DND-41 (cell line): ENCODE measurements around the gene HOXD8.
A peak's percentile ranks its signal among the peaks of the same experiment; 100 is the strongest.

Experiments used
- ATAC-seq: fragments of 200-7000 bp; cut with Tn5 transposase; 3 replicates; pipeline ENCODE4 v1.9.1; 2021; ENCODE audit warnings: low read depth; ENCODE audit not compliant: insufficient read depth
- DNase-seq: peaks from one replicate; pipeline ENCODE4 v3.0.0-alpha.2; 2020
- H2AFZ ChIP-seq: 2 replicates; pipeline ENCODE4 v1.6.0; 2012; ENCODE audit warnings: low read depth, low read length
- H3K27ac ChIP-seq: 2 replicates; pipeline ENCODE4 v1.5.1; 2012; ENCODE audit warnings: low read length, inconsistent platforms
- H3K27me3 ChIP-seq: fragments of 200-600 bp; sonication (generic); 2 replicates; pipeline ENCODE4 v1.6.0; 2012; ENCODE audit warnings: low read length, mild to moderate bottlenecking, inconsistent platforms; ENCODE audit not compliant: insufficient read depth, poor library complexity
- H3K36me3 ChIP-seq: 2 replicates; pipeline ENCODE4 v1.5.1; 2012; ENCODE audit warnings: low read length, inconsistent platforms; ENCODE audit not compliant: insufficient read depth
- H3K4me1 ChIP-seq: 2 replicates; pipeline ENCODE4 v1.5.1; 2012; ENCODE audit warnings: mild to moderate bottlenecking, low read length; ENCODE audit not compliant: insufficient read depth
- H3K4me2 ChIP-seq: 2 replicates; pipeline ENCODE4 v1.6.0; 2012; ENCODE audit warnings: mild to moderate bottlenecking, moderate library complexity, low read length, inconsistent platforms; ENCODE audit not compliant: insufficient read depth
- H3K4me3 ChIP-seq, 2 experiments: fragments of 200-600 bp in 1 of 2; shearing (Covaris generic) in 1 of 2; 2 replicates each; pipeline ENCODE4 v1.5.1; 2012 to 2016; ENCODE audit warnings: inconsistent platforms in 2 of 2, low read length in 2 of 2, mild to moderate bottlenecking in 2 of 2, low read depth in 1 of 2, moderate library complexity in 1 of 2
- H3K79me2 ChIP-seq: 2 replicates; pipeline ENCODE4 v1.6.0; 2012; ENCODE audit warnings: low read length, inconsistent platforms; ENCODE audit not compliant: insufficient read depth
- H3K9ac ChIP-seq: 2 replicates; pipeline ENCODE4 v1.6.0; 2012; ENCODE audit warnings: low read depth, mild to moderate bottlenecking, inconsistent platforms, low read length, moderate library complexity
- H3K9me3 ChIP-seq: 2 replicates; pipeline ENCODE4 v1.5.1; 2012; ENCODE audit warnings: low read length, moderate library complexity, mild to moderate bottlenecking, inconsistent platforms; ENCODE audit not compliant: insufficient read depth, severe bottlenecking
- H4K20me1 ChIP-seq: 2 replicates; pipeline ENCODE4 v1.6.0; 2012; ENCODE audit warnings: low read length; ENCODE audit not compliant: insufficient read depth
- EZH2 ChIP-seq: IDR thresholded peaks from 3 replicates; pipeline ENCODE4 v1.6.1; 2012; ENCODE audit warnings: borderline replicate concordance, low read depth, mild to moderate bottlenecking, moderate library complexity, low read length, inconsistent platforms; ENCODE audit not compliant: severe bottlenecking
- TF ChIP-seq, protein P1 (sequence below): IDR thresholded peaks from 2 replicates; pipeline ENCODE4 v1.5.1; 2012; ENCODE audit warnings: borderline replicate concordance, low read length, moderate library complexity, mild to moderate bottlenecking; ENCODE audit not compliant: poor library complexity, severe bottlenecking; ENCODE audit errors: extremely low read depth

The HOXD8 gene

GRCh38 chr2:176097820-176098365, 31.6 kb upstream of the HOXD8 start:
- Histone ChIP-seq H3K27ac (peak overlapping the region; percentile 92), H3K9ac (peak overlapping the region; percentile 89)
- TF ChIP-seq, protein P1, sequence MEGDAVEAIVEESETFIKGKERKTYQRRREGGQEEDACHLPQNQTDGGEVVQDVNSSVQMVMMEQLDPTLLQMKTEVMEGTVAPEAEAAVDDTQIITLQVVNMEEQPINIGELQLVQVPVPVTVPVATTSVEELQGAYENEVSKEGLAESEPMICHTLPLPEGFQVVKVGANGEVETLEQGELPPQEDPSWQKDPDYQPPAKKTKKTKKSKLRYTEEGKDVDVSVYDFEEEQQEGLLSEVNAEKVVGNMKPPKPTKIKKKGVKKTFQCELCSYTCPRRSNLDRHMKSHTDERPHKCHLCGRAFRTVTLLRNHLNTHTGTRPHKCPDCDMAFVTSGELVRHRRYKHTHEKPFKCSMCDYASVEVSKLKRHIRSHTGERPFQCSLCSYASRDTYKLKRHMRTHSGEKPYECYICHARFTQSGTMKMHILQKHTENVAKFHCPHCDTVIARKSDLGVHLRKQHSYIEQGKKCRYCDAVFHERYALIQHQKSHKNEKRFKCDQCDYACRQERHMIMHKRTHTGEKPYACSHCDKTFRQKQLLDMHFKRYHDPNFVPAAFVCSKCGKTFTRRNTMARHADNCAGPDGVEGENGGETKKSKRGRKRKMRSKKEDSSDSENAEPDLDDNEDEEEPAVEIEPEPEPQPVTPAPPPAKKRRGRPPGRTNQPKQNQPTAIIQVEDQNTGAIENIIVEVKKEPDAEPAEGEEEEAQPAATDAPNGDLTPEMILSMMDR: no peak
- no peak for TF ChIP-seq EZH2

GRCh38 chr2:176098366-176099158, 30.9 kb upstream of the HOXD8 start:
- Histone ChIP-seq H3K9ac (peak overlapping the region; percentile 89; the same call in 1 of the 2 replicates), H3K9me3 (no peaks in the 10 kb centered on the region), H2AFZ (peak overlapping the region; percentile 90; the same call in 1 of the 2 replicates), H3K36me3 (no peaks in the 10 kb centered on the region), H3K4me1 (peaks cover 39% of the 10 kb centered on the region), H3K27ac (peak overlapping the region; percentile 92), H3K4me3 (peak overlapping the region in 1 of 2 experiments; percentile 57; a peak in 1 of 4 replicates), H3K79me2 (peaks cover 21% of the 10 kb centered on the region), H4K20me1 (no peaks in the 10 kb centered on the region), H3K4me2 (peak overlapping the region; percentile 74; the same call in 1 of the 2 replicates), H3K27me3 (no peaks in the 10 kb centered on the region)
- ATAC-seq: no peak
- DNase-seq: no peak
- TF ChIP-seq, protein P1: no peak
- no peak for TF ChIP-seq EZH2

More at GRCh38 chr2:176097820-176098365, 31.6 kb upstream of the HOXD8 start:
- no peaks in the 10 kb centered on the region for H3K9me3 ChIP-seq
- H3K79me2 ChIP-seq: peaks cover 26% of the 10 kb centered on the region
- H4K20me1 ChIP-seq: no peaks in the 10 kb centered on the region
- peak overlapping the region; percentile 74 for H3K4me2 ChIP-seq
- H3K4me1 ChIP-seq: peaks cover 44% of the 10 kb centered on the region
- H3K36me3 ChIP-seq: no peaks in the 10 kb centered on the region
- H3K4me3 ChIP-seq: peak overlapping the region; percentile 17 to 57; a peak in 3 of 4 replicates
- ATAC-seq (no peak), DNase-seq (no peak)
- H3K27me3 ChIP-seq: no peaks in the 10 kb centered on the region
- peak overlapping the region; percentile 90 for H2AFZ ChIP-seq

GRCh38 chr2:176099159-176099727, 30.3 kb upstream of the HOXD8 start:
- ATAC-seq (no peak), DNase-seq (no peak)
- Histone ChIP-seq H3K4me1 (peaks cover 32% of the 10 kb centered on the region), H4K20me1 (no peaks in the 10 kb centered on the region), H3K4me2 (no peak overlapping the region), H3K4me3 (no peak overlapping the region), H2AFZ (no peak overlapping the region), H3K79me2 (peaks cover 14% of the 10 kb centered on the region), H3K27ac (no peak overlapping the region), H3K27me3 (no peaks in the 10 kb centered on the region), H3K9ac (no peak overlapping the region), H3K36me3 (no peaks in the 10 kb centered on the region), H3K9me3 (no peaks in the 10 kb centered on the region)
- TF ChIP-seq EZH2: no peak
- TF ChIP-seq, protein P1: no peak
